HepG2 (cell line): ENCODE results near the gene KIF15. TPM values are rescaled to one million over a fixed set of nuclear protein-coding genes. Genes with fewer than 3 reads are reported as not detected.

Experiments
- ADNP ChIP-seq: sonication (generic); formaldehyde crosslinking; IDR thresholded peaks from 2 replicates; pipeline ENCODE4 v1.4.0; 2020; ENCODE audit warnings: missing genetic modification reagents
- FLYWCH1 ChIP-seq: sonication (generic); formaldehyde crosslinking; IDR thresholded peaks from 2 replicates; pipeline ENCODE4 v1.8.1; 2023; ENCODE audit warnings: mild to moderate bottlenecking, missing genetic modification reagents
- HOXA3 ChIP-seq: sonication (generic); formaldehyde crosslinking; IDR thresholded peaks from 2 replicates; pipeline ENCODE4 v1.5.0; 2020; ENCODE audit warnings: missing genetic modification reagents
- LRRFIP1 ChIP-seq: sonication (generic); formaldehyde crosslinking; conservative IDR thresholded peaks from 2 replicates; pipeline ENCODE4 v1.4.0; 2020; ENCODE audit warnings: missing genetic modification reagents
- MYNN ChIP-seq: sonication (generic); formaldehyde crosslinking; IDR thresholded peaks from 2 replicates; pipeline ENCODE4 v1.4.0; 2020; ENCODE audit warnings: mild to moderate bottlenecking, low read depth, missing genetic modification reagents
- NFE2 ChIP-seq: sonication (generic); formaldehyde crosslinking; IDR thresholded peaks from 2 replicates; pipeline ENCODE4 v1.4.0; 2020; ENCODE audit warnings: missing genetic modification reagents
- NFYB ChIP-seq: sonication (generic); formaldehyde crosslinking; IDR thresholded peaks from 2 replicates; pipeline ENCODE4 v1.4.0; 2020; ENCODE audit warnings: missing genetic modification reagents
- PAWR ChIP-seq: sonication (generic); formaldehyde crosslinking; IDR thresholded peaks from 2 replicates; pipeline ENCODE4 v1.4.0; 2020; ENCODE audit warnings: missing genetic modification reagents, mild to moderate bottlenecking, borderline replicate concordance
- PRDM4 ChIP-seq: sonication (generic); formaldehyde crosslinking; IDR thresholded peaks from 2 replicates; pipeline ENCODE4 v1.9.0; 2021; ENCODE audit warnings: missing genetic modification reagents, borderline replicate concordance
- SNAPC2 ChIP-seq: sonication (generic); formaldehyde crosslinking; IDR thresholded peaks from 2 replicates; pipeline ENCODE4 v1.8.1; 2022; ENCODE audit warnings: mild to moderate bottlenecking, missing genetic modification reagents
- SOX5 ChIP-seq: IDR thresholded peaks from 2 replicates; pipeline ENCODE4 v1.6.1; 2016; ENCODE audit warnings: borderline replicate concordance
- STAG1 ChIP-seq: sonication (generic); formaldehyde crosslinking; IDR thresholded peaks from 2 replicates; pipeline ENCODE4 v1.4.0; 2020; ENCODE audit warnings: missing genetic modification reagents
- ZBTB25 ChIP-seq: IDR thresholded peaks from 2 replicates; pipeline ENCODE4 v1.6.1; 2018; ENCODE audit warnings: missing genetic modification reagents
- ZBTB8A ChIP-seq: sonication (generic); formaldehyde crosslinking; IDR thresholded peaks from 2 replicates; pipeline ENCODE4 v1.4.0; 2020; ENCODE audit warnings: mild to moderate bottlenecking, low read depth, missing genetic modification reagents, borderline replicate concordance
- ZNF138 ChIP-seq: sonication (generic); formaldehyde crosslinking; IDR thresholded peaks from 2 replicates; pipeline ENCODE4 v1.5.0; 2020; ENCODE audit warnings: mild to moderate bottlenecking, low read depth, missing genetic modification reagents
- ZNF235 ChIP-seq: sonication (generic); formaldehyde crosslinking; IDR thresholded peaks from 2 replicates; pipeline ENCODE4 v1.8.1; 2023; ENCODE audit warnings: mild to moderate bottlenecking, missing genetic modification reagents, borderline replicate concordance
- ZNF280B ChIP-seq: sonication (generic); formaldehyde crosslinking; IDR thresholded peaks from 2 replicates; pipeline ENCODE4 v1.5.0; 2020; ENCODE audit warnings: missing genetic modification reagents, mild to moderate bottlenecking, borderline replicate concordance
- ZNF543 ChIP-seq: sonication (generic); formaldehyde crosslinking; IDR thresholded peaks from 2 replicates; pipeline ENCODE4 v1.4.0; 2020; ENCODE audit warnings: mild to moderate bottlenecking, missing genetic modification reagents
- ZNF776 ChIP-seq: sonication (generic); formaldehyde crosslinking; IDR thresholded peaks from 2 replicates; pipeline ENCODE4 v1.4.0; 2020; ENCODE audit warnings: mild to moderate bottlenecking, missing genetic modification reagents
- ZNF788 ChIP-seq: sonication (generic); formaldehyde crosslinking; IDR thresholded peaks from 2 replicates; pipeline ENCODE4 v1.5.0; 2020; ENCODE audit warnings: mild to moderate bottlenecking, missing genetic modification reagents, borderline replicate concordance
- ZSCAN21 ChIP-seq: sonication (generic); formaldehyde crosslinking; IDR thresholded peaks from 2 replicates; pipeline ENCODE4 v1.8.0; 2022; ENCODE audit warnings: mild to moderate bottlenecking, missing genetic modification reagents, moderate library complexity, borderline replicate concordance
- polyA plus RNA-seq, 8 experiments: library from polyadenylated mRNA; depleted of rRNA in 3 of 8; stranded (reverse) in 7 of 8; unstranded in 1 of 8; fragments of >200 nt; fragmentation: Illumina TruSeq in 4 of 8; extraction: Trizol in 4 of 8; gene quantifications; 2 replicates each; pipeline versions ENCODE4 v1.2.1 to v1.2.3, GENCODE V29; 2011 to 2016; ENCODE audit warnings: low read depth in 4 of 8, missing spikeins in 1 of 8, mixed read lengths in 1 of 8; ENCODE audit not compliant: insufficient read depth in 1 of 8
- total RNA-seq, 5 experiments: library from RNA; depleted of rRNA; stranded (reverse); fragments of >200 nt; fragmentation: Illumina TruSeq; extraction: Trizol; gene quantifications; 2 replicates each; pipeline ENCODE4 v1.2.3, GENCODE V29; 2016; ENCODE audit warnings: low read depth in 1 of 5

The KIF15 gene
- total and polyA plus RNA-seq, 2 of the 13 experiments (the other 11 are each of a cell fraction or from before 2014, with no cell fraction given): 4.8 to 33.8 TPM

DNA sequence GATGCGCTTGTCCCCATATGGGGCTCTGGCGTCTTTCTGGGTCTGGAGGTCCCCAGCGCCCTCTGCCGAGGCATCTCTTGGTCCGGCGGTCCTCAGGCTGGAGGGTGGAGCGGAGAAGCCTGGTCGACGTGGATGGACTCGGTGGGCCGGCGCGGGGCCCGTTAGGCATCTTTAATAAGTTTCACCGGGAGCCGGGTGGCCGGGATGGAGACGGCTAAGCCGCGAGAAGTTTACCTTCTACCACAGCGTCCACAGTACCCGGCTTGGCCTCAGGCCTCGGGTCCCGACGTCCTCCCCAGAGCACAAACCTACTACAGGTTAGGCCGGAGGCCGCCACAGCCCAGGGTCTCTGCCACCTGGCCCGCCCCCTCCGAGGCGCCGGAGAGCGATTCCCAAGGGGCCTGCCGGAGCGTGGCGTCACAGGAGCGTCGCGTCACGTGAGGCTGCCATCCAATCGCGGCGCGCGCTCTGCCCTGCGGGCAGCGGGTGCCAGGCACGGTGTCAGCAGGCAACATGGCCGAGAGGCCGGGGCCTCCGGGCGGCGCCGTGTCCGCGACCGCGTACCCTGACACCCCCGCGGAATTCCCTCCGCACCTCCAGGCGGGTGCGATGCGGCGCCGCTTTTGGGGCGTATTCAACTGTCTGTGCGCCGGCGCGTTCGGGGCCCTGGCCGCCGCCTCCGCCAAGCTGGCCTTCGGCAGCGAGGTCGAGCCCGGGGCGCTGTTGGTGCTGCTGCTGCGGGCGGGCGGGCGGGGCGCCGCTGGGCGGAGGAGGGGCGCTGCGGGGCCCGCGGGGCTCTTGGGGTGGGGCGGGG lies 100.0 kb downstream of the KIF15 start, which contains the start of gene TMEM42 (continued):
- TF ChIP-seq ZNF280B (CRISPR knock-in tag): no peak
- TF ChIP-seq ADNP (CRISPR knock-in tag): no peak
- TF ChIP-seq ZNF138 (CRISPR knock-in tag): peak; percentile 33; the same call in 1 of the 2 replicates
- TF ChIP-seq PAWR (CRISPR knock-in tag): no peak; the same call in 1 of the 2 replicates
- TF ChIP-seq LRRFIP1 (CRISPR knock-in tag): no peak
- no peak for TF ChIP-seq ZBTB8A
- peak; percentile 95 for TF ChIP-seq HOXA3 (CRISPR knock-in tag)
- no peak for TF ChIP-seq STAG1 (CRISPR knock-in tag)
- TF ChIP-seq MYNN (CRISPR knock-in tag): no peak
- TF ChIP-seq SNAPC2 (CRISPR knock-in tag): no peak
- peak; percentile 89 for TF ChIP-seq NFYB (CRISPR knock-in tag)
- no peak for TF ChIP-seq ZNF543 (CRISPR knock-in tag)
- no peak for TF ChIP-seq ZNF235
- TF ChIP-seq FLYWCH1 (CRISPR knock-in tag): no peak
- no peak for TF ChIP-seq PRDM4 (CRISPR knock-in tag)
- peak; percentile 56; the same call in 1 of the 2 replicates for TF ChIP-seq ZSCAN21 (CRISPR knock-in tag)
- TF ChIP-seq ZNF788 (CRISPR knock-in tag): peak; percentile 39; the same call in 1 of the 2 replicates
- TF ChIP-seq ZNF776 (CRISPR knock-in tag): peak; percentile 73; the same call in 1 of the 2 replicates
- peak; percentile 23; the same call in 1 of the 2 replicates for TF ChIP-seq SOX5 (CRISPR knock-in tag)
- no peak for TF ChIP-seq NFE2 (CRISPR knock-in tag)
- no peak; the same call in 1 of the 2 replicates for TF ChIP-seq ZBTB25 (CRISPR knock-in tag)
